GM21526 (cell line): ENCODE results near the gene RETREG3.
A peak's percentile ranks its signal among the peaks of the same experiment; 100 is the strongest.
"Not testable (repeated sequence)": the region's sequence is repeated elsewhere in the genome, so short reads cannot be mapped to it uniquely, and the experiment has no call there.

Source experiments
- ATAC-seq: cut with Tn5 transposase; IDR thresholded peaks from one replicate; pipeline ENCODE4 v1.9.1; 2021; ENCODE audit warnings: moderate library complexity; ENCODE audit not compliant: unreplicated experiment, low FRiP score

The RETREG3 gene

GRCh38 chr17:42574463-42574862 lies 34.7 kb downstream of the RETREG3 start:
- no peak for ATAC-seq

GRCh38 chr17:42573095-42573494 lies 36.1 kb downstream of the RETREG3 start:
- no peak for ATAC-seq

- no peak for ATAC-seq
Observed at GRCh38 chr17:42571435-42572225, 37.5 kb downstream of the RETREG3 start.

DNA sequence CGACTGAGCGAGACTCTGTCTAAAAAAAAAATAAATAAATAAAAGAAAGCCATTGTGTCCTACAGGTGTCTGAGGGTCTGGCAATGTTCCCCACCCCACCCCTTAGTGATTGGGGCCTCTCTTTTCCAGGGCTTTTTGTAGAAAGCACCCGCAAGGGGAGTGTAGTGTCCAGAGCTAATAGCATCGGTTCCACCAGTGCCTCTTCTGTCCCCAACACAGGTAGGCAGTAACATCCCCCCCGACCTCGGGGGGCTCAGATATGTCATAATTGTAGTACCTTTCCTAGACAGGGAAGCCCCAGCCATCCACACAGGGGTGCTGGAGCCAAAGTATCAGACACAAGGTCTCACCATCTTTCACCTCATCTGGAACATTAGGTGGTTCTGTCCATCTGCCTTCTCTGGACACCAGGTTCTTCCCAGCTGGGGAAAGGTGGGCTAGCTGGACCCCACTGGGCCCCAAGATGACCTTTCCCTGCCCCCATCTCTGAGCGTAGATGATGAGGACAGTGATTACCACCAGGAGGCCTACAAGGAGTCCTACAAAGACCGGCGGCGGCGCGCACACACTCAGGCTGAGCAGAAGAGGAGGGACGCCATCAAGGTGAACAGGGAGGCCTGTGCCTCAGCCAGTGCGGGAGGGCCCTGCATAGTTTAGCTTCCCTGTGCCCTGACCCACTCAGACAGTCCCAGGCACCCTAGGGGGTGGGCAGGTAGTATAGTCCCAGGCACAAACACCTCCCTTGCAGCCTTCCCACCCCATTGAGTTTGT lies 40.6 kb downstream of the RETREG3 start:
- ATAC-seq: no peak

- peak; percentile 41 for ATAC-seq
Observed at GRCh38 chr17:42566883-42567573, 42.1 kb downstream of the RETREG3 start, which contains the start of gene MLX. Gene MLX (plus strand): TSS chr17:42567100. CDS start chr17:42567125, 25 bp downstream.

DNA sequence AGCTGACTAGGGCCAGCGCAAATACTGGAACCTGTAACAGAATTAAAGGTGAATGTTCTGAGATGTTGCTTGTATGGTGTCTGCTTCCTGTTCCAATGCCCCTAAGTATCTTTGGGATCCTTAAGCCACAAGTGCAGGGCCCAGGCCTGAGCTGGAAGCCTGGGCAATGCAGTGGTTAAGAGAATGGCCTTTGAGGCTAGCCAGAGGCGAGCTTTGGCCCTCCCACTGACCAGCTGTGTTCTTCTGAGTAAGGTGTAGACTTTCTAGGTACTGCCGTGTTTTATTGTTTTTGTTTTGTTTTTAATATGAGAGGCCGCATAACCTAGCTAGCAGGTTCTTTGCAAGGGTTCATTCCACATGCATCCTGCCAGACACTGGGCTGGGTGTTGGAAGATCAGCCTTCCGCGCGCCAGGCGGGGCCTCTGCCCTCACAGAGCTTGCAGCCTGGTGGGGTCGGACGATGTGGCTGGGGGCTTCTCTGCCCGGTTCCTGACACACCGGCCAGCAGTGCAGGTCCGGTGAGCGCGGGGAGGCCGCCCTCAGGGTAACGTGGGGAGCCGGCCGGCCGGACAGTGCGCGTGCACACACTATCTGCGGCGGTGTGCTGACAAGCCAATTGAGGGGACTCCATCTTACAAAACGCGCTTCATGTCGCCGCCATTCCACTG lies 42.8 kb downstream of the RETREG3 start:
- peak; percentile 4 for ATAC-seq

DNA sequence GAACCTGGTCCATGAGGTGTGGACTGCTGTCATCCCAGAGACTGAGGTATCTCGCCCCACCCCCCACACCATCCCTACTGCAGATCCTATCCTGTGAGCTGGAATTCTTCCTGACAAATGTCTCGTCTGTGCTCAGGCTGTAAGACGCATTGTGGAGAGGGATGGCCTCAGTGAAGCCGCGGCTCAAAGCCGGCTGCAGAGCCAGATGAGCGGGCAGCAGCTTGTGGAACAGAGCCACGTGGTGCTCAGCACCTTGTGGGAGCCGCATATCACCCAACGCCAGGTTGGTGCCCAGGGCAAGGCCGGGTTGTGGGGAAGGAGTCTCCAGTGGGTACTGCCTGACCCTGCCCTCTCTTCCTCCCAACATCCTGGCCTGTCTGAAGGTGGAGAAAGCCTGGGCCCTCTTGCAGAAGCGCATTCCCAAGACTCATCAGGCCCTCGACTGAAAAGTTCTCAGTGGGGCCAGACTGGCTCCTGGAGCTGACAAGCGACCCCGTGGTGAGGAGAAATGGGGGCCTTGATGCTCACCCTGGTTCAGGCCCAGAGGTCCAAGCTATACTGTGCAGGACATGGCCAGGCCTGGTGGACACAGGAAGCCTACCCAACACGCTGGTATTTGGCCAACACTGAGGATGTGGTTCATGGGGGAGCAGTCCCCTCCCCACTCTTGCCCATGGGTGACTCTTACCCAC lies 43.5 kb downstream of the RETREG3 start:
- no peak for ATAC-seq

GRCh38 chr17:42564815-42565522 lies 44.2 kb downstream of the RETREG3 start:
- no peak for ATAC-seq

GRCh38 chr17:42563950-42564349 lies 45.2 kb downstream of the RETREG3 start:
- ATAC-seq: no peak

DNA sequence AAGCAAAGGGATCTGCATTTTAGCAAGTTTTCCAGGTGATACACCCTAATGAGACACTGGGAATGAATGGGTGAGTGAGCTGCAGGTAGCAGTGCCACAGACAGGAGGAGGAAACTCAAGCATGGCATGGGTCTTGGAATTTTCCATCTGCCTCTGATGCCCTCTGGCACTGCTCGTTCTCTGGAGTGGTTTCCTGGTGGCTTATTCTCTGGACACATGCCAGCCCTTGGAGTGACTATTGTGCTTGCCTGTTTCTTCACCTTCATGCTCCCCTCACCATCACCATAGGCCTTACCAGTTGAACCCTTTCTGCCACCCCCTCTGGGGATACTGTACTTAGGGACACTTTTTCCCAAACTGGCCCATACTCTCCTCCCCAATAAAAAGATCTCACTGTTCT lies 45.6 kb downstream of the RETREG3 start:
- ATAC-seq: no peak

GRCh38 chr17:42563143-42563509 lies 46.0 kb downstream of the RETREG3 start:
- ATAC-seq: no peak

DNA sequence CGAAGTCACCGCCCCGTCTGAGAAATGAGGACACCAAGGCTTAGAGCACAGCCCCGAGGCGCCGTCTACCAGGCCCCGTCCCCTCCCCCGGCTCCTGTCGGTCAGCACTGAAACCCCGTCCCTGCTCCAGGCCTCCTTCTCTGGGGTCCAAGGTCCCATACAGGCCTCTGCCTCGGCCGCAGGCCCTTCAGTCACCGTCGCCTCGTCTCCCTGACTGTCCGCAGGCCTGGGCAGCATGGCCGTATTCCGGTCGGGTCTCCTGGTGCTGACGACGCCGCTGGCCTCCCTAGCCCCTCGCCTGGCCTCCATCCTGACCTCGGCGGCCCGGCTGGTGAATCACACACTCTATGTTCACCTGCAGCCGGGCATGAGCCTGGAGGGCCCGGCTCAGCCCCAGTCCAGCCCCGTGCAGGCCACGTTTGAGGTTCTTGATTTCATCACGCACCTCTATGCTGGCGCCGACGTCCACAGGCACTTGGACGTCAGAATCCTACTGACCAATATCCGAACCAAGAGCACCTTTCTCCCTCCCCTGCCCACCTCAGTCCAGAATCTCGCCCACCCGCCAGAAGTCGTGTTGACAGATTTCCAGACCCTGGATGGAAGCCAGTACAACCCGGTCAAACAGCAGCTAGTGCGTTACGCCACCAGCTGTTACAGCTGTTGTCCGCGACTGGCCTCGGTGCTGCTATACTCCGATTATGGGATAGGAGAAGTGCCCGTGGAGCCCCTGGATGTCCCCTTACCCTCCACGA lies 46.6 kb downstream of the RETREG3 start:
- no peak for ATAC-seq

GRCh38 chr17:42561897-42562387 lies 47.2 kb downstream of the RETREG3 start, which contains the start of gene COASY:
Gene COASY (plus strand): TSS chr17:42562148. CDS start chr17:42562623, 475 bp downstream.
- ATAC-seq: no peak

GRCh38 chr17:42560246-42560645 lies 48.9 kb downstream of the RETREG3 start:
- no peak for ATAC-seq

DNA sequence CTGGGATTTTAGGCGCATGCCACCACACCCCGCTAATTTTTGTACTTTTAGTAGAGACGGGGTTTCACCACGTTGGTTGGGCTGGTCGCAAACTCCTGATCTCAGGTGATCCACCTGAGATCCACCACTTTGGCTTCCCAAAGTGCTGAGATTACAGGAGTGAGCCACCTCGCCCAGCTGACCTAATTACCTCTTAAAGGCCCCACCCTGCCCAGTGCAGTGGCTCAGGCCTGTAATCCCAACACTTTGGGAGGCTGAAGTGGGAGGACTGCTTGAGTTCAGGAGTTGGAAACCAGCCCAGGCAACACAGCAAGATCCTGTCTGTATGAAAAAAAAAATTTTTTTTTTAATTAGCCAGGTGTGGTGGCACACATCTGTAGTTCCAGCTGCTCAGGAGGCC lies 50.1 kb downstream of the RETREG3 start:
- no peak for ATAC-seq

GRCh38 chr17:42555961-42556617 lies 53.1 kb downstream of the RETREG3 start:
- not testable (repeated sequence) for ATAC-seq

DNA sequence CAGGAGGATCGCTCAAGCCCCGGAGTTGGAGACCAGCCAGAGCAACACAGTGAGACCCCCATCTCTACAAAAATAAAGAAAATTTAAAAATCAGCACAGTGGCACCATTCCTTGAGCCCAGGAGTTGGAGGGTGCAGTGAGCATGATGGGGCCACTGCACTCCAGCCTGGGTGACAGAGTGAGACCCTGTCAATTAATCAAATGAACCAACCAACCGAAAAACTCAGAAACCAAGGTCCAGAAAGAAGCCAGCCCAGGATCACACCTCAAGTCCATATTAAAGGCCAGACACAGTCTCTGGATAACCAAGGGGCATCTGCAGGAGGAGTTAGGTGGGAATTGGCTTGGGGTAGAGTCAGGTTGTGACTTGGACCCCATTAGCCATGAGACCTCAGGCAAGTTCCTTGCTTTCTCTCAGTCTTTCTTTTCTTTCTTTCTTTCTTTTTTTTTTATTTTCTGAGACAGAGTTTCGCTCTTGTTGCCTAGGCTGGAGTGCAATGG lies 54.0 kb downstream of the RETREG3 start:
- no peak for ATAC-seq
